Muscle layer of duodenum (tissue), 2 donors: ENCODE data around the gene XAB2.
"Not testable (repeated sequence)": the region's sequence is repeated elsewhere in the genome, so short reads cannot be mapped to it uniquely, and the experiment has no call there.

Source experiments
- H3K27ac ChIP-seq: one replicate; pipeline ENCODE4 v1.7.0; 2013; ENCODE audit warnings: mild to moderate bottlenecking, low read length
- H3K27me3 ChIP-seq: one replicate; pipeline ENCODE4 v1.7.0; 2013; ENCODE audit warnings: low read depth, mild to moderate bottlenecking, control low read depth, low read length
- H3K36me3 ChIP-seq, 2 donors: one replicate each; pipeline ENCODE4 v1.7.0; 2013; ENCODE audit warnings: low read length in 2 of 2, control low read depth in 1 of 2, mild to moderate bottlenecking in 1 of 2; ENCODE audit not compliant: insufficient read depth in 2 of 2, control insufficient read depth in 1 of 2
- H3K4me1 ChIP-seq, 2 donors: one replicate each; pipeline ENCODE4 v1.7.0; 2013; ENCODE audit warnings: low read length in 2 of 2, mild to moderate bottlenecking in 2 of 2, control low read depth in 1 of 2, moderate library complexity in 1 of 2; ENCODE audit not compliant: insufficient read depth in 2 of 2, control insufficient read depth in 1 of 2
- H3K4me3 ChIP-seq, 2 donors: one replicate each; pipeline ENCODE4 v1.7.0; 2013; ENCODE audit warnings: low read length in 2 of 2, low read depth in 1 of 2, mild to moderate bottlenecking in 1 of 2
- H3K9me3 ChIP-seq, 2 donors: one replicate each; pipeline ENCODE4 v1.7.0; 2013; ENCODE audit warnings: low read length in 2 of 2, control low read depth in 1 of 2, mild to moderate bottlenecking in 1 of 2; ENCODE audit not compliant: control insufficient read depth in 1 of 2
- donor health status: healthy.

XAB2 gene

DNA sequence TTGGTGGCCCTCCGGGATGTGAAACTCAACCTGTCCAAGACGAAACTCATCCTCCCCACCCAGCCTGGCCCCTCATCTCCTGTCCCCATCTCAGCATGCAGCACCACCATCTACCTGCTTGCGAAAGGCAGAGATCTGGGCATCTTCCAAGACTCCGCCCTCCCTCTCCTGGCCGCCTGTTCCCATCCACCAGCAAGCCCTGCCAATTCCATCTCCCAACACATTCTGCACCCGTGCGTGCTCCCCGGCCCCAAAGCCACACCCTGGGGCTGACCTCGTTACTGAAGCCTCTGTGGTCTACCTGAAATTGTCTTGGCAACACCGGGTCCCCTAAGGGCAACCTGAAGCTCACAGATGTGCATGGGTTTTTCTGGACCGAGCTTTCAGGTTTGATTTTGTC lies 46.9 kb downstream of the XAB2 start:
- H3K4me3 ChIP-seq, result no peak overlapping the region
- no peaks in the 10 kb centered on the region for H3K9me3 ChIP-seq
- H3K27ac ChIP-seq, result no peak overlapping the region
- H3K4me1 ChIP-seq, result no peaks in the 10 kb centered on the region
- H3K27me3 ChIP-seq, result no peaks in the 10 kb centered on the region
- no peaks in the 10 kb centered on the region for H3K36me3 ChIP-seq

DNA sequence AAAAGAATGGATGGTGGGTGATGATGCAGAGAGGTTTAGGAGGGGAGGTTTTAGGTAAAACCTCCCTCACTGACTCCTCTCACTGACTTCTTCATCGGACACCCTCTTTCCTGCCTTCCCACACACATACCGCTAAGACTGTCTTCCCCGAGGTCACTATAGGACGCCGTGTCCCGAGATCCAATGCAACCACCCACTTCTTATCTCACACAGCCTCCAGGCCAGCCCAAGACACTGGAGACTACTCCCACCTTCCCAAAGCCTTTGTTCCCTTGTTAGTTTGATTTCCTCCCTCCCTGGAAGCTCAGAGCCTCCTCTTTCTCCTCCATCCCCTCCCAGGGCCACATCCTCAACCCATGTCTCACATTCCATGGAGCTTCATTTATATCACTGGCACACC lies 50.2 kb downstream of the XAB2 start:
- H3K27ac ChIP-seq, result no peak overlapping the region
- no peaks in the 10 kb centered on the region for H3K36me3 ChIP-seq
- H3K4me3 ChIP-seq, result no peak overlapping the region
- H3K27me3 ChIP-seq, result no peaks in the 10 kb centered on the region
- no peaks in the 10 kb centered on the region for H3K9me3 ChIP-seq
- no peaks in the 10 kb centered on the region for H3K4me1 ChIP-seq

DNA sequence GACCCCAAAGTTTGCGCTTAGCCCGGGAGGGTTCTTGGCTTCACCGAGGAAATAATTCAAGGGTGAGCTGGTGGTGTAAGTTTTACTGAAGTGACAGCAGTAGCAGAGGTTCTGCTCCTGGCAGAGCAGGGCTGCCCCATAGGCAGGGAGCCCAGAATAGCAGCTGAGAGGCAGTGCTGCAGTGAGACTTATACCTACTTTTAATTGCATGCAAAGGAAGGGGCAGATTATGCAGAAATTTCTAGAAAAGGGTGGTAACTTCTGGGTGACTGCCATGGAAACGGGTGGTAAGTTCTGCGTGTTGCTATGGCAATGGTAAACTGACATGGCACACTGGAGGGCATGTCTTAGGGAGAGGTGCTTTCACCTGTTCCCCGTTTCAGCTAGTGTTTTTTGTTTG lies 51.2 kb downstream of the XAB2 start:
- H3K27me3 ChIP-seq, result no peaks in the 10 kb centered on the region
- H3K27ac ChIP-seq, result no peak overlapping the region
- no peaks in the 10 kb centered on the region for H3K9me3 ChIP-seq
- no peak overlapping the region for H3K4me3 ChIP-seq
- H3K4me1 ChIP-seq, result no peaks in the 10 kb centered on the region
- H3K36me3 ChIP-seq, result no peaks in the 10 kb centered on the region

DNA sequence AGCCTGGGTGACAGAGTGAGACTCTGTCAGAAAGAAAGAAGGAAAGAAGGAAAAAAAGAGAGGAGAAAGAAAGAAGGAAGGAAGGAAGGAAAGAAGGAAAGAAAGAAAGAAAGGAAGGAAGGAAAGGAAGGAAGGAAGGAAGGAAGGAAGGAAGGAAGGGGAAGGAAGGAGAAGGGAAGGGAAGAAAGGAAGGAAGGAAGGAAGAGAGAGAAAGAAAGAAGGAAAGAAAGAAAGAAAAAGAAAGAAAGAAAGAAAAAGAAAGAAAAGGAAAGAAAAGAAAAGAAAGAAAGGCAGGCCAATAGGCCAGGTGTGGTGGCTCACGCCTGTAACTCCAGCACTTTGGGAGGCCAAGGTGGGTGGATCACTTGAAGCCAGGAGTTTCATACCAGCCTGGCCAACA lies 51.9 kb downstream of the XAB2 start:
- not testable (repeated sequence) for H3K27me3 ChIP-seq, H3K4me1 ChIP-seq, H3K4me3 ChIP-seq

DNA sequence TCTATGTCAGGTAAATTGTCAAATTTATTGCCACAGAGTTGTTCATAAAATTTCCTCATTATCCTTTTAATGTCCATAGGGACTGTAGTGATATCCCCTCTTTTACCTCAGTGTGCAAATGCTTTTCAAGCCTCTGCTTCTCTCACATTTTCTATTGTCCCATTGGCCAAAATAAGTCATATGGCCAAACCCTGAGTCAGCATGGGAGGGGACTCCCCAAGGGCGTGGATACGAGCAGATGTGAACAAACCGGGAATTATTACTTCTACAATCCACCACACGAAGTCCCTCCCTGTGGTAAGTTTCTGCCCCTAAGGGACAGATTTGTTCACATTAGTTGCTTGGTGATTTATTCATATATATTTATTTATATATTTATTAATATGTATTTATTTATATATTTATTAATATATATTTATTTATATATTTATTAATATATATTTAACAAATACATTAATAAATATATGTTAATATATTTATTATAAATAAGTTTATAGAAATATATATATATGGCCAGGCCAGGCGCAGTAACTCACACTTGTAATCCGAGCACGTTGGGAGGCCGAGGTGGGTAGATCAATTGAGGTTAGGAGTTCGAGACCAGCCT lies 53.8 kb downstream of the XAB2 start:
- Histone ChIP-seq H3K9me3 (no peaks in the 10 kb centered on the region), H3K27ac (no peak overlapping the region), H3K36me3 (no peaks in the 10 kb centered on the region), H3K27me3 (no peaks in the 10 kb centered on the region), H3K4me3 (no peak overlapping the region), H3K4me1 (no peaks in the 10 kb centered on the region)

More for the DNA sequence above, 51.9 kb downstream of the XAB2 start:
- H3K27ac ChIP-seq, H3K36me3 ChIP-seq, H3K9me3 ChIP-seq: not testable (repeated sequence)

DNA sequence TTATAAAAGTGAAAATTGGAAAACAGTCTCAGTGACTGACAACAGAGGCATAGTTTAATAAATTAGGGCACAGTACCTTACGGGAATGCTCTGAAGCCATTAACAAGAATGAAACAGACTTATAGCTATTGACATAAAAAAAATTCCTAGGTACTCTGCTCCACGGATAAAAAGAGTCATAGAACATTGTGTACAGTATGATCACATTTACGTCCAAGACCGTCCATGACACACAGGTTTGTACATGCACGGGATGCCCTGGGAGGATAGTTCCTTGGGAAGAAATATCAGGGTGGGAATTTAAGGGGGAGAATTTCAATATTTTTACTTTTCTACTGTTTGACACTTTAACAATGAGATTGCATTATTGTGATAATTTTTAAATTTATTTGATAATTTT lies 58.6 kb downstream of the XAB2 start:
- H3K36me3 ChIP-seq, result no peaks in the 10 kb centered on the region
- H3K9me3 ChIP-seq, result no peaks in the 10 kb centered on the region
- no peak overlapping the region for H3K4me3 ChIP-seq
- no peaks in the 10 kb centered on the region for H3K4me1 ChIP-seq
- H3K27ac ChIP-seq, result no peak overlapping the region
- H3K27me3 ChIP-seq, result no peaks in the 10 kb centered on the region
